ENCODE measurements around the gene TAGLN. TPM values are rescaled to one million over a fixed set of nuclear protein-coding genes. Genes with fewer than 3 reads are reported as not detected.

Gene TAGLN
- total and polyA plus RNA-seq, 9 of the 15 experiments (the other 6 are each of a cell fraction or from before 2014, with no cell fraction given) = 0.21 to 4.9 (median 1.1) TPM

GRCh38 chr11:117159892-117160291 lies 39.3 kb upstream of the TAGLN start (continued):
- no peak for TF ChIP-seq ZNF23 (CRISPR knock-in tag; IDR thresholded peaks at IDR 0.05)
- no peak for TF ChIP-seq ZKSCAN1 (IDR thresholded peaks at IDR 0.05; ENCODE audit: low read depth, low read length)

GRCh38 chr11:117160826-117161225 lies 38.3 kb upstream of the TAGLN start:
- Histone ChIP-seq H4K20me1 (replicated peaks; ENCODE audit: control insufficient read depth, insufficient read depth, low read length) (peaks cover 3% of the 10 kb centered on the region; the same call in 1 of the 2 replicates), H3K4me2 (ENCODE audit: insufficient read depth, low read length) (no peak overlapping the region), H3K27me3 (ENCODE audit: control insufficient read depth in 2 of 2, insufficient read depth in 2 of 2, low read length in 2 of 2) (no peaks in the 10 kb centered on the region), H3K4me1 (replicated peaks in 1 of 2; ENCODE audit: control insufficient read depth in 2 of 2, insufficient read depth in 2 of 2, low read length in 2 of 2) (peaks cover 6 to 7% of the 10 kb centered on the region in 2 experiments; a peak in 4 of 5 replicates), H3K79me2 (ENCODE audit: control insufficient read depth, insufficient read depth, low read length) (peaks cover 62% of the 10 kb centered on the region), H3K4me3 (no peak overlapping the region), H3K9ac (ENCODE audit: insufficient read depth in 1 of 2, low read depth in 2 of 2, low read length in 2 of 2) (0 out of 4 replicates have a peak overlapping the region, but pooled peaks of 1 of the 2 experiments have one; percentile 23), H3K9me3 (replicated peaks; ENCODE audit: control insufficient read depth, insufficient read depth, low read depth, low read length) (no peaks in the 10 kb centered on the region), H3K36me3 (ENCODE audit: control insufficient read depth, insufficient read depth, low read length) (peaks cover 82% of the 10 kb centered on the region), H2AFZ (ENCODE audit: low read depth, low read length) (no peak overlapping the region), H3K9me1 (ENCODE audit: control insufficient read depth, insufficient read depth, low read length) (no peaks in the 10 kb centered on the region), H3K27ac (ENCODE audit: extremely low read depth, low read depth, low read length) (peak overlapping the region; percentile 41; the same call in 1 of the 3 replicates)
- POLR2A ChIA-PET = interaction anchor here (1.4 to 3.6 kb wide), 3 partner anchors 9 to 66 kb away, joined by 3 to 27 read pairs (median 7); no protein-coding TSS in a partner anchor
- FAIRE-seq (no peak), ATAC-seq (peak; percentile 66), DNase-seq (ENCODE audit: extremely low read depth in 1 of 4, low spot score in 3 of 4) (peak in 3 of 4 experiments; percentile 17 to 60 (median 32))
- no TSS peak for BruUV-seq (replicated peaks)
- CTCF ChIA-PET (ENCODE audit: low intra/inter-chr PET ratio) = no interaction called here
- 10% methylated on average over 2 of the region's 2 CpGs for WGBS (ENCODE audit: insufficient coverage, low coverage, missing lambda C conversion rate)
- intact Hi-C loops (cut with micrococcal nuclease) (no loop called here), in situ Hi-C loops (cut with MboI) (no loop called here)
- no peak for TF ChIP-seq HDAC1 (IDR thresholded peaks at IDR 0.05)
- peak; percentile 93 for TF ChIP-seq TCF3 (CRISPR knock-in tag; IDR thresholded peaks at IDR 0.05)
- peak; percentile 54; the same call in 1 of the 2 replicates for TF ChIP-seq JUND (IDR thresholded peaks at IDR 0.05; ENCODE audit: borderline replicate concordance, low read depth, low read length)
- TF ChIP-seq JUND (tag; IDR thresholded peaks at IDR 0.05; ENCODE audit: borderline replicate concordance, low read depth, low read length) = no peak
- peak; percentile 23; the same call in 1 of the 2 replicates for TF ChIP-seq SMARCC2 (IDR thresholded peaks at IDR 0.05; ENCODE audit: low read depth)
- TF ChIP-seq SOX6 (IDR thresholded peaks at IDR 0.05) = peak; percentile 32; the same call in 1 of the 2 replicates
- TF ChIP-seq BCLAF1 (IDR thresholded peaks at IDR 0.05; ENCODE audit: borderline replicate concordance in 1 of 2, control insufficient read depth in 1 of 2, low read depth in 2 of 2, low read length in 1 of 2) = 0 out of 4 replicates have a peak, but pooled peaks of 1 of the 2 experiments have one; percentile 25
- TF ChIP-seq KDM1A (IDR thresholded peaks at IDR 0.05) = peak; percentile 74 to 83
- TF ChIP-seq HDAC3 (IDR thresholded peaks at IDR 0.05; ENCODE audit: borderline replicate concordance, partially characterized antibody) = peak; percentile 63
- peak; percentile 71 for TF ChIP-seq DACH1 (IDR thresholded peaks at IDR 0.05; ENCODE audit: partially characterized antibody)
- TF ChIP-seq DPF2 (IDR thresholded peaks at IDR 0.05) = peak; percentile 81
- TF ChIP-seq ZNF395 (CRISPR knock-in tag; IDR thresholded peaks at IDR 0.05) = peak; percentile 64; the same call in 1 of the 2 replicates
- peak in 1 of 2 experiments; percentile 12; a peak in 1 of 3 replicates for TF ChIP-seq CBX3 (IDR thresholded peaks at IDR 0.05; ENCODE audit: borderline replicate concordance in 1 of 2, low read length in 2 of 2)
- TF ChIP-seq NFE2L1 (tag; IDR thresholded peaks at IDR 0.05; ENCODE audit: borderline replicate concordance, low read depth) = no peak
- TF ChIP-seq HNRNPLL (IDR thresholded peaks at IDR 0.05; ENCODE audit: low read depth, low read length, poor library complexity, severe bottlenecking) = no peak

All from K562 (cell line).